Measurements from ENCODE around the gene RBL1. TPM values are rescaled to one million over a fixed set of nuclear protein-coding genes. Genes with fewer than 3 reads are reported as not detected.

Gene RBL1
- total RNA-seq, 1 donor from 2014 or later, result 9.0 TPM

- TF ChIP-seq CTCF (IDR thresholded peaks at IDR 0.05; ENCODE audit: unreplicated experiment), result no peak
- H3K4me3 Mint-ChIP-seq, result no peak overlapping the region
- no peak overlapping the region for H3K27ac Mint-ChIP-seq
- no peak for DNase-seq (ENCODE audit: low spot score in 2 of 2, unreplicated experiment in 2 of 2)
- H3K36me3 Mint-ChIP-seq, result peaks cover 35% of the 10 kb centered on the region
- H3K4me1 Mint-ChIP-seq, result no peaks in the 10 kb centered on the region
- H3K27me3 Mint-ChIP-seq (ENCODE audit: low read depth), result no peaks in the 10 kb centered on the region
- peaks cover 23% of the 10 kb centered on the region for H3K9me3 Mint-ChIP-seq
These were observed 102.9 kb downstream of the RBL1 start for GRCh38 chr20:36992802-36993334.

GRCh38 chr20:36991703-36992102, 104.1 kb downstream of the RBL1 start:
- Mint-ChIP-seq H3K27ac (no peak overlapping the region), H3K27me3 (ENCODE audit: low read depth) (no peaks in the 10 kb centered on the region), H3K36me3 (peaks cover 30% of the 10 kb centered on the region), H3K4me1 (no peaks in the 10 kb centered on the region), H3K4me3 (no peak overlapping the region), H3K9me3 (peaks cover 23% of the 10 kb centered on the region)
- TF ChIP-seq CTCF (IDR thresholded peaks at IDR 0.05; ENCODE audit: unreplicated experiment), result no peak
- no peak for DNase-seq (ENCODE audit: low spot score in 2 of 2, unreplicated experiment in 2 of 2)

- no peaks in the 10 kb centered on the region for H3K27me3 Mint-ChIP-seq (ENCODE audit: low read depth)
- TF ChIP-seq CTCF (IDR thresholded peaks at IDR 0.05; ENCODE audit: unreplicated experiment), result no peak
- peaks cover 15% of the 10 kb centered on the region for H3K36me3 Mint-ChIP-seq
- H3K4me1 Mint-ChIP-seq, result no peaks in the 10 kb centered on the region
- H3K9me3 Mint-ChIP-seq, result peaks cover 12% of the 10 kb centered on the region
- no peak overlapping the region for H3K27ac Mint-ChIP-seq
- no peak for DNase-seq (ENCODE audit: low spot score in 2 of 2, unreplicated experiment in 2 of 2)
- H3K4me3 Mint-ChIP-seq, result no peak overlapping the region
These were observed 106.0 kb downstream of the RBL1 start for GRCh38 chr20:36989797-36990196.

- no peaks in the 10 kb centered on the region for H3K4me1 Mint-ChIP-seq
- H3K4me3 Mint-ChIP-seq, result no peak overlapping the region
- no peak for DNase-seq (ENCODE audit: low spot score in 2 of 2, unreplicated experiment in 2 of 2)
- peaks cover 8% of the 10 kb centered on the region for H3K9me3 Mint-ChIP-seq
- no peak overlapping the region for H3K27ac Mint-ChIP-seq
- no peaks in the 10 kb centered on the region for H3K27me3 Mint-ChIP-seq (ENCODE audit: low read depth)
- no peak for TF ChIP-seq CTCF (IDR thresholded peaks at IDR 0.05; ENCODE audit: unreplicated experiment)
- H3K36me3 Mint-ChIP-seq, result peaks cover 6% of the 10 kb centered on the region
These were observed 107.3 kb downstream of the RBL1 start for GRCh38 chr20:36988494-36988966.

- TF ChIP-seq CTCF (IDR thresholded peaks at IDR 0.05; ENCODE audit: unreplicated experiment), result no peak
- DNase-seq (ENCODE audit: low spot score in 2 of 2, unreplicated experiment in 2 of 2), result no peak
- H3K27me3 Mint-ChIP-seq (ENCODE audit: low read depth), result no peaks in the 10 kb centered on the region
- no peaks in the 10 kb centered on the region for H3K4me1 Mint-ChIP-seq
- H3K36me3 Mint-ChIP-seq, result no peaks in the 10 kb centered on the region
- H3K27ac Mint-ChIP-seq, result no peak overlapping the region
- no peaks in the 10 kb centered on the region for H3K9me3 Mint-ChIP-seq
- H3K4me3 Mint-ChIP-seq, result no peak overlapping the region
These were observed 111.5 kb downstream of the RBL1 start for GRCh38 chr20:36984257-36984638.
